Upper lobe of left lung (tissue), 4 donors: Measurements from ENCODE around the gene STOML3.

Experiments used
- CTCF ChIP-seq, 6 experiments: fragments of 450-650 bp in 4 of 6; fragments of 200-600 bp in 2 of 6; sonication (generic) in 2 of 6; IDR thresholded peaks; one replicate each; pipeline ENCODE4 v1.5.1; 2016 to 2019; ENCODE audit warnings: antibody characterized with exemption in 6 of 6
- POLR2A ChIP-seq, 4 donors: fragments of 450-650 bp; IDR thresholded peaks; one replicate each; pipeline ENCODE4 v1.5.1; 2016 to 2017; ENCODE audit warnings: antibody characterized with exemption in 4 of 4, mild to moderate bottlenecking in 2 of 4

- TF ChIP-seq CTCF (IDR thresholded peaks at IDR 0.05) (no peak), POLR2A (IDR thresholded peaks at IDR 0.05) (no peak)
These were observed 45.6 kb upstream of the STOML3 start for GRCh38 chr13:39036212-39036611.
